Smooth muscle cell (in vitro differentiated cells): Measurements from ENCODE around the gene APOF. TPM values are rescaled to one million over a fixed set of nuclear protein-coding genes. Genes with fewer than 3 reads are reported as not detected.
A peak's percentile ranks its signal among the peaks of the same experiment; 100 is the strongest.
"Not testable (repeated sequence)": the region's sequence is repeated elsewhere in the genome, so short reads cannot be mapped to it uniquely, and the experiment has no call there.

Source experiments
- DNase-seq: peaks from one replicate; lab custom pipeline; 2025; ENCODE audit not compliant: unreplicated experiment; lab: John Stamatoyannopoulos, UW
- H2AFZ ChIP-seq: fragments of 200-600 bp; sonication (generic); 2 replicates; pipeline ENCODE4 v1.6.0; 2016; ENCODE audit warnings: antibody characterized with exemption, low read depth, mild to moderate bottlenecking
- H3F3A ChIP-seq: fragments of 200-600 bp; sonication (generic); 2 replicates; pipeline ENCODE4 v1.6.0; 2017; ENCODE audit warnings: antibody characterized with exemption, low read depth
- H3K27ac ChIP-seq: fragments of 200-600 bp; sonication (generic); 2 replicates; pipeline ENCODE4 v1.5.1; 2016; ENCODE audit warnings: low read depth, mild to moderate bottlenecking
- H3K27me3 ChIP-seq: fragments of 200-600 bp; sonication (generic); 2 replicates; pipeline ENCODE4 v1.6.1; 2016; ENCODE audit warnings: low read depth, mild to moderate bottlenecking
- H3K36me3 ChIP-seq: fragments of 200-600 bp; sonication (generic); 2 replicates; pipeline ENCODE4 v1.5.1; 2016; ENCODE audit warnings: low read depth
- H3K4me1 ChIP-seq: fragments of 200-600 bp; sonication (generic); 2 replicates; pipeline ENCODE4 v1.5.1; 2016; ENCODE audit warnings: low read depth
- H3K4me2 ChIP-seq: fragments of 200-600 bp; sonication (generic); 2 replicates; pipeline ENCODE4 v1.6.0; 2016; ENCODE audit warnings: mild to moderate bottlenecking
- H3K4me3 ChIP-seq: fragments of 200-600 bp; sonication (generic); 2 replicates; pipeline ENCODE4 v1.5.1; 2016; ENCODE audit warnings: mild to moderate bottlenecking
- H3K79me2 ChIP-seq: fragments of 200-600 bp; sonication (generic); 2 replicates; pipeline ENCODE4 v1.6.0; 2016; ENCODE audit warnings: low read depth, mild to moderate bottlenecking
- H3K9ac ChIP-seq: fragments of 200-600 bp; sonication (generic); 2 replicates; pipeline ENCODE4 v1.6.0; 2016; ENCODE audit warnings: low read depth
- H3K9me3 ChIP-seq: fragments of 200-600 bp; sonication (generic); replicated peaks from 2 replicates; pipeline ENCODE4 v1.5.1; 2016; ENCODE audit warnings: low read depth
- H4K20me1 ChIP-seq: fragments of 200-600 bp; sonication (generic); 2 replicates; pipeline ENCODE4 v1.6.0; 2016; ENCODE audit warnings: low read depth
- CTCF ChIP-seq: fragments of 200-600 bp; sonication (generic); IDR thresholded peaks from 2 replicates; pipeline ENCODE4 v1.5.1; 2017; ENCODE audit warnings: borderline replicate concordance, mild to moderate bottlenecking, antibody characterized with exemption; ENCODE audit not compliant: insufficient read depth, poor library complexity, severe bottlenecking
- WGBS: methylation state at CpG from one replicate; pipeline ENCODE4 v1.1.7; 2016; ENCODE audit warnings: low lambda C conversion rate; 5-methylcytosine and 5-hydroxymethylcytosine counted together
- polyA plus RNA-seq: library from polyadenylated mRNA; unstranded; fragments of >200 nt; fragmentation: Nextera tagmentation; extraction: Ambion mirVana; gene quantifications from 2 replicates; pipeline ENCODE4 v1.2.1, GENCODE V29; 2016
- total RNA-seq: library from RNA; depleted of rRNA; stranded (reverse); fragments of >200 nt; gene quantifications from 2 replicates; pipeline ENCODE4 v1.2.3, GENCODE V29; 2014

The APOF gene
- total and polyA plus RNA-seq, 2 experiments from 2014 or later = not detected

DNA sequence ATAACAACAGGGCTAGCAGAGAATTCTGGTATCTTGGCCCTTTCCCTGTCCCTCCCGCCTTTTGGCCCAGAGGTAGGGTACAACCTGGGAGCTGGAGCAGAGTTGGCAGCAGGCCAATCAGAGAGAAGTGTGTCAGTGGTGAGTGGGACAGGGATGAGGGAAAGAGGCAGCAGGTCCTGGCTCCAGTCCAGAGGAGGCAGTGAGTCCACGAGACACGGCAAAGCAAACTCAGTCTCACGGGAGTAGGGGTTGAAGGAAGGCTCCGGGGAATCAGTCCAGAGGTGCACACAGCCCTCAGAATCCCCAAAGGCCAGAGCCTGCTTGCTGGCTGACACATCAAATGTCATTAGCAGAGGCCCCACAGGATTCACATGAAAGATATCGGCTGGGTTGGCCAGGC lies 36.1 kb downstream of the APOF start:
- H3K4me1 ChIP-seq = no peaks in the 10 kb centered on the region
- H3K9ac ChIP-seq = no peak overlapping the region
- H3K27ac ChIP-seq = no peak overlapping the region
- no peak for TF ChIP-seq CTCF
- H4K20me1 ChIP-seq = no peaks in the 10 kb centered on the region
- H3K9me3 ChIP-seq = no peaks in the 10 kb centered on the region
- no peaks in the 10 kb centered on the region for H3K27me3 ChIP-seq
- 96% methylated on average over 6 of the region's 6 CpGs for WGBS
- H3K79me2 ChIP-seq = no peaks in the 10 kb centered on the region
- no peaks in the 10 kb centered on the region for H3F3A ChIP-seq
- H3K36me3 ChIP-seq = no peaks in the 10 kb centered on the region
- H3K4me3 ChIP-seq = no peak overlapping the region
- H3K4me2 ChIP-seq = no peak overlapping the region
- no peak overlapping the region for H2AFZ ChIP-seq
- no peak for DNase-seq

DNA sequence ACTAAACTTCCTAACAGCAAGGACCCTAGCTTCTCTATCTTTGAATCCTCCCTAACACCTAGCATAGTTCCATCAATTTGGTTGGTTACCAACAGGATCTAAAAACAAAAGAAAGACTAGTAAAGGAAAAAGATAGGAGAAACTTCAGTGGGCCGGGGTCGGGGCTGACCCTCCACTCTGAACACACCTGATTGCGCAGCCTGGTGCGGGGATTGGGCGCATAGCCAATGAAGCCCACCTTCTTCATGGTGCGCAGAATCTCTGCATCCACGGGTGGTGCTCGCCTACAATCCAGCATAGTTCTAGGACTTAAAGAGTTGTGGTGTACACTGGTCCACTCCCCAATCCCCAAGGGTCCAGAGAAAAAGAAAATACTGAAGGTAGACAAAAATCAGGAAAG lies 36.5 kb downstream of the APOF start:
- H3K9ac ChIP-seq = no peak overlapping the region
- H3K4me3 ChIP-seq = no peak overlapping the region
- no peak for TF ChIP-seq CTCF
- no peaks in the 10 kb centered on the region for H3K36me3 ChIP-seq
- no peaks in the 10 kb centered on the region for H3K4me1 ChIP-seq
- H3K9me3 ChIP-seq = no peaks in the 10 kb centered on the region
- no peak for DNase-seq
- H3K79me2 ChIP-seq = no peaks in the 10 kb centered on the region
- H3K27ac ChIP-seq = no peak overlapping the region
- no peak overlapping the region for H3K4me2 ChIP-seq
- no peak overlapping the region for H2AFZ ChIP-seq
- H4K20me1 ChIP-seq = no peaks in the 10 kb centered on the region
- no peaks in the 10 kb centered on the region for H3F3A ChIP-seq
- WGBS = 97% methylated on average over 8 of the region's 8 CpGs
- no peaks in the 10 kb centered on the region for H3K27me3 ChIP-seq

DNA sequence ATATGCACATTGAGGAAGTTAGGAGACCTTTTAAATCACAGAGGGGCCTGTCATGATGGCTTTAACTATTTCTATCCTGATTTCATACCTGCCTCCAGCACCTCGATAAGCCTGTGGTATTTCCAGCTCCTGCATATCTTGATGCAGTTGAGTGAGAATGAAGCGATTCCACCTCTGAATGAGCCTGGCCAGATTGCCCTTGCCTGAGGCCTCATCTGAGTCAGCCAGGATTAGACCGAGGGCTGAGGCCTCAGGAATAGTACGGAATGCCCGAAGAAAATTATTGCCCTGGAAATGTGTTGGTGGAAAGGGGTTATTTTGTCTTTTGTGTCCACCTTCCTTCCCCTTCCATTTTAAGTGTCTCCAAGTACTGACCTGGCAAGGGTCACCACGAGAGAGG lies 38.5 kb downstream of the APOF start:
- Histone ChIP-seq H3K79me2 (no peaks in the 10 kb centered on the region), H3K9me3 (no peaks in the 10 kb centered on the region), H3K4me1 (no peaks in the 10 kb centered on the region), H3K4me3 (no peak overlapping the region), H2AFZ (no peak overlapping the region), H3K4me2 (peak overlapping the region; percentile 35), H3K36me3 (no peaks in the 10 kb centered on the region), H3F3A (no peaks in the 10 kb centered on the region), H4K20me1 (no peaks in the 10 kb centered on the region), H3K9ac (peak overlapping the region; percentile 43), H3K27ac (peak overlapping the region; percentile 49), H3K27me3 (no peaks in the 10 kb centered on the region)
- 67% methylated on average over 6 of the region's 6 CpGs for WGBS
- no peak for TF ChIP-seq CTCF
- no peak for DNase-seq

GRCh38 chr12:56321610-56322009 lies 41.0 kb downstream of the APOF start:
- H2AFZ ChIP-seq, H3K27ac ChIP-seq, H3F3A ChIP-seq, H3K27me3 ChIP-seq, H3K9me3 ChIP-seq, DNase-seq, H4K20me1 ChIP-seq, H3K4me2 ChIP-seq, H3K4me3 ChIP-seq, H3K79me2 ChIP-seq, H3K4me1 ChIP-seq, H3K9ac ChIP-seq, H3K36me3 ChIP-seq: not testable (repeated sequence)
- 96% methylated on average over 8 of the region's 8 CpGs for WGBS
